T-cell (primary cell): ENCODE measurements around the gene CDK6. TPM values are rescaled to one million over a fixed set of nuclear protein-coding genes. Genes with fewer than 3 reads are reported as not detected.
A peak's percentile ranks its signal among the peaks of the same experiment; 100 is the strongest.
"Not testable (repeated sequence)": the region's sequence is repeated elsewhere in the genome, so short reads cannot be mapped to it uniquely, and the experiment has no call there.

Source experiments
- ATAC-seq, 4 experiments: fragments of 200-7000 bp in 3 of 4; fragments of 150-1000 bp in 1 of 4; cut with Tn5 transposase; replicated peaks in 1 of 4; 1 replicate in 3 of 4; 2 replicates in 1 of 4; pipeline ENCODE4 v1.10.0; 2021; ENCODE audit warnings: moderate library complexity in 3 of 4, mild to moderate bottlenecking in 2 of 4, moderate number of reproducible peaks in 1 of 4
- CTCF ChIA-PET, 2 donors: fragments of 300-600 bp; sonication (Branson Sonifier 250); formaldehyde crosslinking; loops; one replicate each; lab custom pipeline; 2022; ENCODE audit warnings: antibody characterized with exemption in 2 of 2; lab: Charles Lee
- POLR2A ChIA-PET, 2 donors: fragments of 300-600 bp; sonication (Branson Sonifier 250); formaldehyde crosslinking; loops; one replicate each; lab custom pipeline; 2022; ENCODE audit warnings: antibody characterized with exemption in 2 of 2; lab: Charles Lee
- DNase-seq, 35 experiments: peaks; one replicate each; pipeline versions ENCODE4 v3.0.0 to v3.0.0-alpha.2; 2013 to 2023
- H3K27ac ChIP-seq: one replicate; pipeline ENCODE4 v1.5.1; 2013; ENCODE audit warnings: low read length
- H3K27me3 ChIP-seq, 2 experiments: replicated peaks in 1 of 2; 1 replicate in 1 of 2; 2 replicates in 1 of 2; pipeline versions ENCODE4 v1.6.1 to v1.7.0; 2013; ENCODE audit warnings: low read length in 1 of 2, mixed read lengths in 1 of 2; ENCODE audit not compliant: control insufficient read depth in 2 of 2, insufficient read depth in 2 of 2; ENCODE audit errors: extremely low read depth in 1 of 2
- H3K36me3 ChIP-seq, 2 donors: 1 replicate in 1 of 2; 2 replicates in 1 of 2; pipeline versions ENCODE4 v1.6.1 to v1.7.0; 2013; ENCODE audit warnings: low read length in 1 of 2; ENCODE audit not compliant: control insufficient read depth in 2 of 2, insufficient read depth in 1 of 2; ENCODE audit errors: extremely low read depth in 1 of 2
- H3K4me1 ChIP-seq, 2 experiments: 1 replicate in 1 of 2; 2 replicates in 1 of 2; pipeline versions ENCODE4 v1.6.1 to v1.7.0; 2013; ENCODE audit warnings: low read length in 2 of 2, mixed read lengths in 1 of 2; ENCODE audit not compliant: insufficient read depth in 2 of 2, control insufficient read depth in 1 of 2; ENCODE audit errors: extremely low read depth in 1 of 2
- H3K4me3 ChIP-seq, 2 donors: 1 replicate in 1 of 2; 2 replicates in 1 of 2; pipeline versions ENCODE4 v1.5.1 to v1.7.0; 2013; ENCODE audit warnings: mild to moderate bottlenecking in 2 of 2, low read length in 1 of 2, moderate library complexity in 1 of 2; ENCODE audit not compliant: control insufficient read depth in 1 of 2; ENCODE audit errors: extremely low read depth in 1 of 2
- H3K9me3 ChIP-seq: 2 replicates; pipeline ENCODE4 v1.7.0; 2013
- H3K27ac Mint-ChIP-seq, 2 donors: one replicate each; pipeline ENCODE4 v1.8.0; 2020 to 2021; ENCODE audit warnings: mild to moderate bottlenecking in 2 of 2, mixed read lengths in 2 of 2
- H3K27me3 Mint-ChIP-seq, 2 donors: one replicate each; pipeline ENCODE4 v1.8.0; 2021 to 2022; ENCODE audit warnings: mixed read lengths in 2 of 2
- H3K36me3 Mint-ChIP-seq: one replicate; pipeline ENCODE4 v1.8.0; 2021; ENCODE audit warnings: mixed read lengths
- H3K4me1 Mint-ChIP-seq, 3 donors: one replicate each; pipeline ENCODE4 v1.8.0; 2020 to 2022; ENCODE audit warnings: mixed read lengths in 3 of 3, mild to moderate bottlenecking in 1 of 3
- H3K4me3 Mint-ChIP-seq, 3 donors: one replicate each; pipeline ENCODE4 v1.8.0; 2020 to 2022; ENCODE audit warnings: mild to moderate bottlenecking in 3 of 3, mixed read lengths in 3 of 3, moderate library complexity in 3 of 3
- H3K9me3 Mint-ChIP-seq, 3 donors: one replicate each; pipeline ENCODE4 v1.8.0; 2020 to 2022; ENCODE audit warnings: mixed read lengths in 3 of 3
- WGBS: methylation state at CpG from one replicate; pipeline ENCODE4 v1.1.5; 2013; ENCODE audit warnings: missing lambda C conversion rate; ENCODE audit not compliant: insufficient coverage; 5-methylcytosine and 5-hydroxymethylcytosine counted together
- total RNA-seq, 35 experiments: library from RNA in 6 of 35; stranded (reverse) in 6 of 35; fragments of 120-200 nt in 1 of 35; gene quantifications; one replicate each; pipeline versions ENCODE4 v1.2.1 to v1.2.4 and lab custom pipeline; 2013 to 2026

CDK6 gene
- total RNA-seq, 5 donors from 2014 or later (not counting 1 experiment from before 2014, with no cell fraction given): 29.8 to 107 (median 43.9) TPM

GRCh38 chr7:92872701-92873100 lies 36.3 kb upstream of the CDK6 start:
- ATAC-seq: no peak
- peaks cover 12 to 17% (median 17%) of the 10 kb centered on the region in 3 donors for H3K4me1 Mint-ChIP-seq

DNA sequence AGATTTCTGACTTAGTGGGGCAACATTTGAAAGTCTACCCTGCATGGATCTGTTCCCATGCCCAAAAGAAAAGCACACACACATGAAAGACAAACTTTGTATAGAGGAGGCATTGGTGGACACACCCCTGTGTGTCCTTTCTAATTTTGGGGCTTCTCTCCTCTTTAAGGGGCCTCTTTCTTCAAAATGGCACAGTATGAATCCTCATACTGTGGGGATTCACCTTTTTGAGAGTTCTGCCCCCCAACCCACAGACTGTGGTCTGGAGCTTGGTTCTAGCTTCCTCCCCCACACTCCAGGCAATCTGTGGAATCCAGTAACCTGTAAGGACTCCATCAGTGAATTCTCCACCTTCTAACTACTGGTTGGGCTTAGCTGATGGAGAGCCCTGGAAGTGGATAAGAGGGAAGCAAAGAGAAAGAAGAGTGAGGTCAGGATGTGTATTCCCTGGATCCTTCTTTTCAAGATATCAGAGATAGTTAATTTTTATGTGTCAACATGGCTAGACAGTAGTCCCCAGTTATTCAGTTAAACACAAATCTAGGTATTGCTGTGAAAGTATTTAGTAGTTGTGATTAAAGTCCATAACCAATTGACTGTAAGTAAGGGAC lies 32.4 kb upstream of the CDK6 start:
- H3K36me3 ChIP-seq: no peaks in the 10 kb centered on the region
- no peak for DNase-seq
- H3K4me3 ChIP-seq: no peak overlapping the region
- H3K27ac Mint-ChIP-seq: no peak overlapping the region
- H3K4me1 Mint-ChIP-seq: peaks cover 0 to 2% (median 1%) of the 10 kb centered on the region in 3 donors
- no peak overlapping the region for H3K27ac ChIP-seq
- peaks cover 2% of the 10 kb centered on the region for H3K9me3 ChIP-seq
- peaks cover 5 to 8% of the 10 kb centered on the region in 2 donors for H3K27me3 Mint-ChIP-seq
- peaks cover 0 to 19% (median 8%) of the 10 kb centered on the region in 3 donors for H3K9me3 Mint-ChIP-seq
- no peak for ATAC-seq
- no peak overlapping the region for H3K4me3 Mint-ChIP-seq
- H3K4me1 ChIP-seq: no peaks in the 10 kb centered on the region
- peaks cover 12% of the 10 kb centered on the region for H3K36me3 Mint-ChIP-seq
- ChIA-PET CTCF (interaction anchor here in 1 of 2 donors (0.6 kb wide), 1 partner anchor 595 kb away, joined by 3 read pairs; no protein-coding TSS in a partner anchor), POLR2A (no interaction called here)
- no peaks in the 10 kb centered on the region for H3K27me3 ChIP-seq

More at GRCh38 chr7:92872701-92873100, 36.3 kb upstream of the CDK6 start:
- Histone ChIP-seq H3K36me3 (no peaks in the 10 kb centered on the region), H3K9me3 (peaks cover 2% of the 10 kb centered on the region), H3K4me3 (no peak overlapping the region), H3K27ac (no peak overlapping the region), H3K27me3 (no peaks in the 10 kb centered on the region), H3K4me1 (peaks cover 0 to 10% of the 10 kb centered on the region in 2 experiments)
- H3K36me3 Mint-ChIP-seq: peaks cover 12% of the 10 kb centered on the region
- peaks cover 0 to 14% (median 8%) of the 10 kb centered on the region in 3 donors for H3K9me3 Mint-ChIP-seq
- no peak for DNase-seq
- peaks cover 5 to 8% of the 10 kb centered on the region in 2 donors for H3K27me3 Mint-ChIP-seq
- no peak overlapping the region for H3K4me3 Mint-ChIP-seq
- POLR2A ChIA-PET: no interaction called here
- H3K27ac Mint-ChIP-seq: no peak overlapping the region
- CTCF ChIA-PET: no interaction called here

GRCh38 chr7:92864169-92864568 lies 27.8 kb upstream of the CDK6 start:
- peak in 1 of 35 experiments; percentile 48 for DNase-seq
- H3K9me3 ChIP-seq, H3K27me3 ChIP-seq, H3K36me3 ChIP-seq, H3K4me3 ChIP-seq, H3K27me3 Mint-ChIP-seq, H3K4me3 Mint-ChIP-seq, H3K4me1 Mint-ChIP-seq, H3K27ac ChIP-seq, H3K36me3 Mint-ChIP-seq, H3K27ac Mint-ChIP-seq, H3K4me1 ChIP-seq: not testable (repeated sequence)
- no CpG with 5 or more reads among the region's 5 CpGs for WGBS
- H3K9me3 Mint-ChIP-seq: peaks cover 0 to 13% (median 6%) of the 10 kb centered on the region in 3 donors
- CTCF ChIA-PET: interaction anchor here (0.6 to 0.7 kb wide), 2 partner anchors 52 to 274 kb away, joined by 4 to 5 read pairs; no protein-coding TSS in a partner anchor
- ATAC-seq: peak in 1 of 4 experiments; percentile 6
- POLR2A ChIA-PET: interaction anchor here in 1 of 2 donors (0.7 kb wide), 1 partner anchor 108 kb away, joined by 6 read pairs; no protein-coding TSS in a partner anchor

- no peaks in the 10 kb centered on the region for H3K9me3 Mint-ChIP-seq
- Histone ChIP-seq H3K4me3 (no peak overlapping the region), H3K27ac (no peak overlapping the region), H3K27me3 (no peaks in the 10 kb centered on the region), H3K9me3 (no peaks in the 10 kb centered on the region), H3K4me1 (peaks cover 0 to 5% of the 10 kb centered on the region in 2 experiments), H3K36me3 (no peaks in the 10 kb centered on the region)
- no peaks in the 10 kb centered on the region for H3K36me3 Mint-ChIP-seq
- DNase-seq (no peak), ATAC-seq (no peak)
- H3K4me3 Mint-ChIP-seq: no peak overlapping the region
- no CpG with 5 or more reads among the region's 2 CpGs for WGBS
- CTCF ChIA-PET: no interaction called here
- H3K4me1 Mint-ChIP-seq: peaks cover 0 to 10% (median 4%) of the 10 kb centered on the region in 3 donors
- peaks cover 0 to 10% of the 10 kb centered on the region in 2 donors for H3K27me3 Mint-ChIP-seq
- no peak overlapping the region for H3K27ac Mint-ChIP-seq
- POLR2A ChIA-PET: no interaction called here
Observed at GRCh38 chr7:92856436-92856835, 20.1 kb upstream of the CDK6 start.

- no peaks in the 10 kb centered on the region for H3K9me3 Mint-ChIP-seq
- H3K4me3 Mint-ChIP-seq: no peak overlapping the region
- DNase-seq (no peak), ATAC-seq (no peak)
- ChIA-PET CTCF (no interaction called here), POLR2A (no interaction called here)
- Histone ChIP-seq H3K4me1 (peaks cover 0 to 5% of the 10 kb centered on the region in 2 experiments), H3K27ac (no peak overlapping the region), H3K9me3 (no peaks in the 10 kb centered on the region), H3K4me3 (no peak overlapping the region), H3K27me3 (no peaks in the 10 kb centered on the region), H3K36me3 (no peaks in the 10 kb centered on the region)
- WGBS: 75% methylated on average over 3 of the region's 5 CpGs
- peaks cover 0 to 10% of the 10 kb centered on the region in 2 donors for H3K27me3 Mint-ChIP-seq
- peaks cover 0 to 10% (median 4%) of the 10 kb centered on the region in 3 donors for H3K4me1 Mint-ChIP-seq
- H3K36me3 Mint-ChIP-seq: no peaks in the 10 kb centered on the region
- no peak overlapping the region for H3K27ac Mint-ChIP-seq
Observed at GRCh38 chr7:92854501-92855238, 18.3 kb upstream of the CDK6 start.

- DNase-seq (no peak), ATAC-seq (no peak)
- ChIA-PET CTCF (no interaction called here), POLR2A (no interaction called here)
- H3K4me3 ChIP-seq: no peak overlapping the region
- no peaks in the 10 kb centered on the region for H3K9me3 Mint-ChIP-seq
- H3K36me3 ChIP-seq: no peaks in the 10 kb centered on the region
- 60% methylated on average over 2 of the region's 3 CpGs for WGBS
- H3K36me3 Mint-ChIP-seq: no peaks in the 10 kb centered on the region
- H3K27me3 ChIP-seq: no peaks in the 10 kb centered on the region
- peaks cover 6 to 9% of the 10 kb centered on the region in 2 donors for H3K27me3 Mint-ChIP-seq
- peaks cover 0 to 5% of the 10 kb centered on the region in 2 experiments for H3K4me1 ChIP-seq
- no peak overlapping the region for H3K27ac Mint-ChIP-seq
- no peak overlapping the region for H3K4me3 Mint-ChIP-seq
- no peak overlapping the region for H3K27ac ChIP-seq
- H3K4me1 Mint-ChIP-seq: peaks cover 4 to 17% (median 6%) of the 10 kb centered on the region in 3 donors
- no peaks in the 10 kb centered on the region for H3K9me3 ChIP-seq
Observed at GRCh38 chr7:92851732-92852131, 15.4 kb upstream of the CDK6 start.
